Loucy (cell line): ENCODE data around the gene MUC5AC.

Source experiments
- H2AFZ ChIP-seq: fragments of 200-600 bp; sonication (generic); 2 replicates; pipeline ENCODE4 v1.6.0; 2016; ENCODE audit warnings: antibody characterized with exemption, mild to moderate bottlenecking, low read length, moderate library complexity
- H3F3A ChIP-seq: fragments of 200-600 bp; 2 replicates; pipeline ENCODE4 v1.6.0; 2016; ENCODE audit warnings: antibody characterized with exemption, low read depth, mild to moderate bottlenecking
- H3K27me3 ChIP-seq: fragments of 200-600 bp; sonication (generic); 2 replicates; pipeline ENCODE4 v1.6.1; 2014; ENCODE audit warnings: low read length, mild to moderate bottlenecking; ENCODE audit not compliant: insufficient read depth, poor library complexity, severe bottlenecking
- H3K36me3 ChIP-seq: fragments of 200-600 bp; sonication (generic); 2 replicates; pipeline ENCODE4 v1.6.1; 2016; ENCODE audit warnings: low read length; ENCODE audit not compliant: insufficient read depth
- H3K4me1 ChIP-seq: fragments of 200-600 bp; sonication (generic); 2 replicates; pipeline ENCODE4 v1.5.1; 2014; ENCODE audit warnings: low read length, mild to moderate bottlenecking; ENCODE audit not compliant: insufficient read depth, poor library complexity, severe bottlenecking
- H3K4me2 ChIP-seq: fragments of 200-600 bp; sonication (generic); 2 replicates; pipeline ENCODE4 v1.6.0; 2014; ENCODE audit warnings: antibody characterized with exemption, low read length, low read depth, mild to moderate bottlenecking; ENCODE audit not compliant: poor library complexity, severe bottlenecking
- H3K4me3 ChIP-seq: fragments of 200-600 bp; sonication (generic); 2 replicates; pipeline ENCODE4 v1.5.1; 2014; ENCODE audit warnings: low read length, mild to moderate bottlenecking, mixed read lengths; ENCODE audit not compliant: poor library complexity, severe bottlenecking
- H3K79me2 ChIP-seq: fragments of 200-600 bp; sonication (generic); 2 replicates; pipeline ENCODE4 v1.6.1; 2014; ENCODE audit warnings: low read length; ENCODE audit not compliant: insufficient read depth
- H3K9ac ChIP-seq: fragments of 200-600 bp; sonication (generic); 2 replicates; pipeline ENCODE4 v1.6.0; 2014; ENCODE audit warnings: mild to moderate bottlenecking, low read depth, low read length, moderate library complexity; ENCODE audit not compliant: poor library complexity, severe bottlenecking
- H3K9me2 ChIP-seq: fragments of 200-600 bp; sonication (generic); replicated peaks from 2 replicates; pipeline ENCODE4 v1.6.1; 2016; ENCODE audit warnings: low read depth, low read length, mixed read lengths
- H3K9me3 ChIP-seq: fragments of 200-600 bp; sonication (generic); 2 replicates; pipeline ENCODE4 v1.6.1; 2014; ENCODE audit warnings: mild to moderate bottlenecking, antibody characterized with exemption, low read length, low read depth; ENCODE audit not compliant: insufficient read depth
- H4K20me1 ChIP-seq: fragments of 200-600 bp; sonication (generic); 2 replicates; pipeline ENCODE4 v1.6.0; 2014; ENCODE audit warnings: antibody characterized with exemption, low read length, mild to moderate bottlenecking; ENCODE audit not compliant: insufficient read depth, poor library complexity, severe bottlenecking
- CTCF ChIP-seq: fragments of 200-600 bp; sonication (generic); conservative IDR thresholded peaks from 2 replicates; pipeline ENCODE4 v1.5.1; 2014; ENCODE audit warnings: mild to moderate bottlenecking, antibody characterized with exemption, low read length
- EZH2phosphoT487 ChIP-seq: fragments of 200-600 bp; IDR thresholded peaks from 2 replicates; pipeline ENCODE4 v1.6.1; 2018; ENCODE audit warnings: antibody characterized with exemption, mild to moderate bottlenecking, moderate library complexity, borderline replicate concordance

The MUC5AC gene

GRCh38 chr11:1196516-1197391 is 39.0 kb downstream of the MUC5AC start:
- H3K4me3 ChIP-seq: no peak overlapping the region
- H3K9ac ChIP-seq: no peak overlapping the region
- no peaks in the 10 kb centered on the region for H3K27me3 ChIP-seq
- H2AFZ ChIP-seq: no peak overlapping the region
- H3F3A ChIP-seq: no peaks in the 10 kb centered on the region
- no peaks in the 10 kb centered on the region for H3K36me3 ChIP-seq
- no peaks in the 10 kb centered on the region for H3K9me2 ChIP-seq
- no peak overlapping the region for H3K4me2 ChIP-seq
- H3K4me1 ChIP-seq: no peaks in the 10 kb centered on the region
- no peaks in the 10 kb centered on the region for H3K79me2 ChIP-seq
- H3K9me3 ChIP-seq: peaks cover 6% of the 10 kb centered on the region; the same call in 1 of the 2 replicates
- TF ChIP-seq CTCF: no peak
- no peaks in the 10 kb centered on the region for H4K20me1 ChIP-seq

GRCh38 chr11:1197431-1197885 is 39.7 kb downstream of the MUC5AC start:
- Histone ChIP-seq H3K4me2 (no peak overlapping the region), H3K36me3 (no peaks in the 10 kb centered on the region), H3K27me3 (no peaks in the 10 kb centered on the region)

GRCh38 chr11:1197886-1198560 is 40.3 kb downstream of the MUC5AC start:
- no peak for TF ChIP-seq EZH2phosphoT487
- H3K9ac ChIP-seq: no peak overlapping the region
- no peaks in the 10 kb centered on the region for H3K27me3 ChIP-seq
- no peaks in the 10 kb centered on the region for H3K9me2 ChIP-seq
- H2AFZ ChIP-seq: no peak overlapping the region
- H3K4me2 ChIP-seq: no peak overlapping the region
- H3K4me1 ChIP-seq: no peaks in the 10 kb centered on the region
- H4K20me1 ChIP-seq: no peaks in the 10 kb centered on the region
- H3F3A ChIP-seq: no peaks in the 10 kb centered on the region
- peaks cover 6% of the 10 kb centered on the region; the same call in 1 of the 2 replicates for H3K9me3 ChIP-seq
- H3K4me3 ChIP-seq: no peak overlapping the region
- H3K36me3 ChIP-seq: no peaks in the 10 kb centered on the region
- no peaks in the 10 kb centered on the region for H3K79me2 ChIP-seq

More at GRCh38 chr11:1197431-1197885, 39.7 kb downstream of the MUC5AC start:
- Histone ChIP-seq H3F3A (no peaks in the 10 kb centered on the region), H2AFZ (no peak overlapping the region), H3K4me1 (no peaks in the 10 kb centered on the region), H3K4me3 (no peak overlapping the region), H3K79me2 (no peaks in the 10 kb centered on the region), H3K9me3 (peaks cover 6% of the 10 kb centered on the region; the same call in 1 of the 2 replicates), H4K20me1 (no peaks in the 10 kb centered on the region), H3K9me2 (no peaks in the 10 kb centered on the region), H3K9ac (no peak overlapping the region)
- TF ChIP-seq CTCF (no peak), EZH2phosphoT487 (no peak)
